RKO (cell line): ENCODE measurements around the gene OGG1.
"Not testable (repeated sequence)": the region's sequence is repeated elsewhere in the genome, so short reads cannot be mapped to it uniquely, and the experiment has no call there.

Experiments
- DNase-seq: peaks from one replicate; pipeline ENCODE4 v3.0.0-alpha.2; 2016; ENCODE audit warnings: low spot score

The OGG1 gene

GRCh38 chr3:9765865-9766264, 16.1 kb downstream of the OGG1 start:
- no peak for DNase-seq

GRCh38 chr3:9767418-9767817, 17.7 kb downstream of the OGG1 start:
- no peak for DNase-seq

GRCh38 chr3:9768141-9768775, 18.5 kb downstream of the OGG1 start:
- no peak for DNase-seq

GRCh38 chr3:9769012-9769411, 19.3 kb downstream of the OGG1 start:
- DNase-seq: no peak

- peak; percentile 74 for DNase-seq
Observed at GRCh38 chr3:9769426-9770275, 19.9 kb downstream of the OGG1 start, which contains the start of gene CAMK1. Gene CAMK1, minus strand, starts transcription at chr3:9769947. Its CDS starts 2,198 bp downstream, at chr3:9767749.

- DNase-seq: no peak
Observed at GRCh38 chr3:9770276-9770812, 20.6 kb downstream of the OGG1 start.

- DNase-seq: not testable (repeated sequence)
Observed at GRCh38 chr3:9771007-9771406, 21.3 kb downstream of the OGG1 start.

GRCh38 chr3:9776896-9777693, 27.3 kb downstream of the OGG1 start:
- no peak for DNase-seq

GRCh38 chr3:9777694-9778021, 27.9 kb downstream of the OGG1 start:
- no peak for DNase-seq

GRCh38 chr3:9778143-9779074, 28.7 kb downstream of the OGG1 start:
- peak; percentile 63 for DNase-seq

- no peak for DNase-seq
Observed at GRCh38 chr3:9779075-9779593, 29.4 kb downstream of the OGG1 start.

- no peak for DNase-seq
Observed at GRCh38 chr3:9779721-9780457, 30.1 kb downstream of the OGG1 start.

- DNase-seq: no peak
Observed at GRCh38 chr3:9780458-9780812, 30.7 kb downstream of the OGG1 start.

- DNase-seq: no peak
Observed at GRCh38 chr3:9780910-9781309, 31.2 kb downstream of the OGG1 start.

GRCh38 chr3:9781551-9781950, 31.8 kb downstream of the OGG1 start:
- DNase-seq: no peak

GRCh38 chr3:9781978-9782603, 32.3 kb downstream of the OGG1 start:
- DNase-seq: no peak

- no peak for DNase-seq
Observed at GRCh38 chr3:9782770-9783169, 33.0 kb downstream of the OGG1 start.

GRCh38 chr3:9783954-9784353, 34.2 kb downstream of the OGG1 start:
- no peak for DNase-seq

- DNase-seq: no peak
Observed at GRCh38 chr3:9784965-9785364, 35.2 kb downstream of the OGG1 start.

- no peak for DNase-seq
Observed at GRCh38 chr3:9785602-9786001, 35.9 kb downstream of the OGG1 start.
